Mammary epithelial cell (primary cell): ENCODE data around the gene ANKLE2.

ENCODE experiments used
- CTCF ChIP-seq, 2 donors: IDR thresholded peaks in 1 of 2; conservative IDR thresholded peaks in 1 of 2; 2 replicates each; pipeline ENCODE4 v1.5.1; 2011 to 2012; ENCODE audit warnings: inconsistent platforms in 2 of 2, low read length in 2 of 2, mild to moderate bottlenecking in 2 of 2, control low read depth in 1 of 2, low read depth in 1 of 2; ENCODE audit not compliant: insufficient read depth in 1 of 2; ENCODE audit errors: extremely low read depth in 1 of 2
- EZH2 ChIP-seq: IDR thresholded peaks from 2 replicates; pipeline ENCODE4 v1.6.1; 2012; ENCODE audit warnings: low read length, inconsistent platforms, borderline replicate concordance

- TF ChIP-seq CTCF (conservative IDR thresholded peaks at IDR 0.05 in 1 of 2, IDR thresholded peaks at IDR 0.05 in 1 of 2; ENCODE audit: extremely low read depth in 1 of 2, insufficient read depth in 1 of 2, low read depth in 1 of 2, low read length in 2 of 2), result no peak
- TF ChIP-seq EZH2, result no peak
Observed at GRCh38 chr12:132740652-132741051, 21.0 kb downstream of the ANKLE2 start.
